GM12801 (cell line): ENCODE measurements around the gene YPEL5.

ENCODE experiments used
- CTCF ChIP-seq: IDR thresholded peaks from one replicate; pipeline ENCODE4 v1.5.1; 2011; ENCODE audit warnings: control low read depth; ENCODE audit not compliant: insufficient read length; ENCODE audit errors: extremely low read depth

The YPEL5 gene

GRCh38 chr2:30191819-30192271 is 45.0 kb downstream of the YPEL5 start:
- no peak for TF ChIP-seq CTCF

GRCh38 chr2:30192314-30192713 is 45.5 kb downstream of the YPEL5 start:
- TF ChIP-seq CTCF, result no peak

- TF ChIP-seq CTCF, result no peak
These were observed 46.4 kb downstream of the YPEL5 start for GRCh38 chr2:30193104-30193681.

GRCh38 chr2:30194421-30194820 is 47.6 kb downstream of the YPEL5 start:
- no peak for TF ChIP-seq CTCF

GRCh38 chr2:30195016-30195415 is 48.2 kb downstream of the YPEL5 start:
- TF ChIP-seq CTCF, result no peak

- no peak for TF ChIP-seq CTCF
These were observed 50.9 kb downstream of the YPEL5 start for GRCh38 chr2:30197570-30198192.

- no peak for TF ChIP-seq CTCF
These were observed 55.2 kb downstream of the YPEL5 start for GRCh38 chr2:30201990-30202389.

GRCh38 chr2:30203156-30203555 is 56.3 kb downstream of the YPEL5 start:
- no peak for TF ChIP-seq CTCF
